H4 (cell line): ENCODE results near the gene ITSN2. TPM values are rescaled to one million over a fixed set of nuclear protein-coding genes. Genes with fewer than 3 reads are reported as not detected.
"Not testable (repeated sequence)": the region's sequence is repeated elsewhere in the genome, so short reads cannot be mapped to it uniquely, and the experiment has no call there.

Experiments used
- DNase-seq: peaks from one replicate; pipeline ENCODE4 v3.0.0-alpha.2; 2015; ENCODE audit warnings: low spot score
- total RNA-seq: library from RNA; depleted of rRNA; stranded (reverse); fragments of >200 nt; shearing (Covaris generic); gene quantifications from 2 replicates; pipeline ENCODE4 v1.2.3, GENCODE V29; 2014

Gene ITSN2
- total RNA-seq, 1 experiment from 2014 or later = 5.5 TPM

DNA sequence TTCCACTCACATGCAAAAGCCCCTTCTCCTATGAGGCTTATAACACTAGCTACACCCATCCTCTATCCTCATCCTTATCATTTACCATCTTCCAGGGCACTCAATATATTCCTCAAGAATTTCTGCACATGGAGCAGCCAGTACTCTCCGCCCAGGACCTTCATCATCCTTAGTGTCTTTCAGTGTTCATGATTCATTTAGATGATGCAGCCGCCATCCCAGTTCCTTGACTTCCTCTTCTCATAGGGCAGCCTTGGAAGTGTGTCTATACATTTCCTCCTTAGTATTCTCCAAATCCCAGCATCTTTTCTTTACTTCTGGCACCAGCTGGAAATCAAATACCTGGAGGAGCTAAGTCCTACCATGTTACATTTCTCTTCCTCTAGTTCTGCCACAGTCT lies 3.0 kb upstream of the ITSN2 start:
- no peak for DNase-seq

DNA sequence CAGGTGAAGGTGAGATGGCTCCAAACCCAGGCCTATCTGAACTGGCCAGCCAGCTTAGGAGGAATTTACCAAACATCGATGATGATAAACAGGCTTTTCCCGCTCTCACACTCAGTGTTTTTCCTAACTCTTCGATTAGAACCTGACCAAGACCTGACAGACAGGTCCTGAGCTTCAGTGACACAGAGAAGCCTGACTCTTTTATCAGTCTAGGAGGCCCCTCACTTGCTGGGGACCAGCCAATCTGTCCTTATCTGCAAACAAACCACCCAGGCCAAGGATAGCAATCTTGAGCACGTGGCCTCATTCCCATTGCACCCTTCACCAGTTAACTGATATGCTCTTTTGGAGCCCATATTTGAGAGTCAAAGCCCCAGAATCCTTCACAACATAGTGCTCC lies 1.9 kb upstream of the ITSN2 start:
- DNase-seq = no peak

DNA sequence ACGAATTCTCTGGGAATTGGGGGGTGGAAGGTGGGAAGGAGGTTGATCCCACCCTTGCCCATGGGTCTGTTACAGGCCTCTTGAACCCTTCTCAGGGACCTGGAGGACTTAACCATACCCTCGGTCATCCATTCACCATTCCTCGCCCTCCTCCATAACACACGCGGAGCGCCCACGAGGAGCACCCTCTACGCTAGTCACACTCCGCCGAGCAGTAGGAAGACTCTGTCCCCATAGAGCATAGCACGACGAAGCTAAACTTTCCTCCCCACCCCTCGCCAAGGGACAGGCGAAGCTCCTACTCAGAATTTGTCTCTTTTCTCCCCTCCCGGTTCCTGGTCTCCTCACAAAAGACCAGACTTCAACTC lies 611 bp upstream of the ITSN2 start:
- no peak for DNase-seq

DNA sequence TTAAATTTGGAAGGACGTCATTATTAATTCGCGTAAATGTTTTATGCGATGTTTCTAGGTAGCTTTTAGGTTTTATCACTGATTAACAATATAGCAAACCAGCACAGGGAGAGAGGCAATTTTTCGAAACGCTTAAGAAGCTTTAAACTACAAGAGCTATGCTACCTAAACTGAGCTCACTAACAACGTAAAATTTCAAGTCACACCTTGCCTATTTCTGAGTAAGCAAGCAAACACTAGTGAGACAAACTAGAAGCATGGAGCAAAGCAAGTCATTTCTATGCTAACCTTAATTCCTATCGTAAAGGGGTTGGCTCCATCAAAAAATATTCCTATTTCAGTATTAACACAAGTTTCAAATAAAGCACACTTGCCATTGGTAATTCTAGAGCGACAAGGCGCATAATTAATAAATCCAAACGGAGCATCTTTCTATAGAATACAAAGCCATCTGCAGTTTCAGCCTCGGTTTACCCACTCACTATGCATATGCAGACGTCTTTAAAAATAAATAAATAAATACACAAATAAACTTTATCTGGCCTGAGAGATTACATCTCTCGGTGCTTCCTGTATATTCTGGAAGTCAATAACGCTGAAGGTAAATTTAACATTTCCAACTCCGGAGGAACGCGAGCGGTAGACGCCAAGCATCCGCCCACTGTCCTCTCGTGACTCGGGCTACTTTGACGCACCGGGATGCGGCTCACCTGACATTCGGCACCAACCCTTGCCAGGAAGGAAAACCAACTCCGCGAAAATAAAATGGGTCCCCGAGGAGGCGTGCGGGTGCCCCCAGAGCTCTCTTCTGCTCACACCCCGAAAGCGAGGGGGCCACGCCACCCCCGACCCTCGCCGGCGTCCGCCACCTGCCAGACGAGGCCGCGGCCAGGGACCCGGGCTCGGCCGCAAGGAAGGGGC lies 947 bp downstream of the ITSN2 start:
- no peak for DNase-seq

DNA sequence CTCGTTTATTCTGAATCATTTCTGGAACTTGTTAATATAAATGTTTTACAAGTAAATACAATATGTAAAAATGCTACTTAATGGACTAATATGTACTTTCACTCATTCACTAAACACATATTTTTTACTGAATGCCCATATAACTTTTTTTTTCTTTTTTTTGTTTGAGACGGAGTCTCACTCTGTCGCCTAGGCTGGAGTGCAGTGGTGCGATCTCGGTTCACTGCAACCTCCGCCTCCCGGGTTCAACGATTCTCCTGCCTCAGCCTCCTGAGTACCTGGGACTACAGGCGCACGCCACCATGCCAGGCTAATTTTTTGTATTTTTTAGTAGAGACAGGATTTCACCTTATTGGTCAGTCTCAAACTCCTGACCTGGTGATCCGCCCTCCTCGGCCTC lies 2.6 kb downstream of the ITSN2 start:
- not testable (repeated sequence) for DNase-seq

DNA sequence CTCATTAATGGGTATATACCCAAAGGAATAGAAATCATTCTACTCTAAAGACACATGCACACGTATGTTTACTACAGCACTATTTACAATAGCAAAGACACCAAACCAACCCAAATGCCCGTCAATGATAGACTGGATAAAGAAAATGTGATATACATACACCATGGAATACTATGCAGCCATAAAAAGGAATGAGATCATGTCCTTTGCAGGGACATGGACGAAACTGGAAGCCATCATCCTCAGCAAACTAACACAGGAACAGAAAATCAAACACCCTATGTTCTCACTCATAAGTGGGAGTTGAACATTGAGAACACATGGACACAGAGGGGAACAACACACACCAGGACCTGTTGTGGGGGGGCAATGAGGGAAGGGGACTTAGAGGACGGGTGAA lies 3.2 kb downstream of the ITSN2 start:
- DNase-seq = not testable (repeated sequence)

DNA sequence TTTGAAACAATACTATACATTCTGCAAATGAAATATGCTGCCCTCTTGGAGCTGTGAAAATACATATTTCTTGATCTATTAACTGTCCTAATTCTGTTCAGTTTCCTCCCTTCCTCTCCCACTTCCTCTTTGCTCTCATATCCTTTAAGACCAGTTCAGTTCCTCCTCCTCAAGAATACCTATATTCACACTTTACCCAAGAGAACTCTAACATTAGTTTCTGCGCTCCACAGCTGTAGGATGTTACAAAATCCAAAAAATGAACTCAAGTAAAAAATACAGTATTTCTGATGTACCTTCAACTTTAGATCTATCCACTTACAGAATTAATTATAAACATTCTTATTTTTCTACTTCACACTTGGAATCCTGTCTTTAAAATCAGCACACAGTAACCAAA lies 5.4 kb downstream of the ITSN2 start:
- no peak for DNase-seq

DNA sequence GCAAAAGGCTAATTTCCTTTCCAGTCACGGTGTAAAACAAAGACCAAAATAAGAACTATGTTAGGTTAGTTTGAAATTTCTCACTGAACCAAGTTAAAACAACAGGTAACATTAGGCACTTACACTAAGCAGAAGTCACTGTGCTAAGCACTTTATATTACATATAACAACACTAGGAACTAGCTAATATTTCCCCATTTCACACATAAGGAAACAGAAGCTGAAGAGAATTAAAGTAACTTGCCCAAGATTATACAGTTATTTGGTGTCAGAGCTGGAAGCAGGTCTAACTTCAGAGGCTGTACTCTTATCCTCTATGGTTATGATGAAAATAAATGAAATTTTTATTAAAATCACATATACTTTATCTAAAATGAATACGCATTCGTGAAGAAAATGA lies 5.9 kb downstream of the ITSN2 start:
- DNase-seq = no peak

DNA sequence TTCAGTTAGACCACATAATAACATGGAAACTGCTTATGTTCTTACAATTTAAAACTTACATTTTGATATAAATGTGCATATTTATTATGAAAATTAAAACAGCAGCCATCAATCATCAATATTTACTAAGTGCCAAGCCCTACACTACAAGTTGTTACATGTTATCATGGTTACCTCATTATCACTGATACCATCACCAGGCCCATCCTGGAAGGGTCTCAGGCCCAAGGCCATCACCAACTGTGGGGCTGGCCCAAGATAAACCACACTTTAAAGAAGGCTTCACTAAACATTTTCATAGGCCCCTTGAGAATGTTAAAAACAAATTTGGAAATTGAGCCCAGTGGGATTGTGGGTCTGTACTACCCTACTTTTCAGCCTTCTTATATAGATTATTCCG lies 6.4 kb downstream of the ITSN2 start:
- DNase-seq = no peak

DNA sequence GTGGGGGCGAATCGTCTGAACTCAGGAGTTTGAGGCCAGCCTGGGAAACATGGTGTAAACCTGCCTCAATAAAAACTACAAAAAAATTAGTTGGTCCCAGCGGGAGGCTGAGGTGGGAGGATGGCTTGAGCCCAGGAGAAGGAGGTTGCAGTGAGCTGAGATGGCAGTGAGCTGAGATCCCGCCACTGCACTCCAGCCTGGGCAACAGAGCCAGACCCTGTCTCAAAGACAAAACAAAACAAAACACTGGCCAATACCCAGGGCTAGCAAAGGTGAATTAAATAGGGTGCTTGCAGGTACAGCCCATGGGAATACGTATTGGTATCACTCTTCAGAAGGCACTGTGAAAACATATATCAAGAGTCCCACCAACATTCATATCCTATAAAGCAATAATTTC lies 7.0 kb downstream of the ITSN2 start:
- no peak for DNase-seq

DNA sequence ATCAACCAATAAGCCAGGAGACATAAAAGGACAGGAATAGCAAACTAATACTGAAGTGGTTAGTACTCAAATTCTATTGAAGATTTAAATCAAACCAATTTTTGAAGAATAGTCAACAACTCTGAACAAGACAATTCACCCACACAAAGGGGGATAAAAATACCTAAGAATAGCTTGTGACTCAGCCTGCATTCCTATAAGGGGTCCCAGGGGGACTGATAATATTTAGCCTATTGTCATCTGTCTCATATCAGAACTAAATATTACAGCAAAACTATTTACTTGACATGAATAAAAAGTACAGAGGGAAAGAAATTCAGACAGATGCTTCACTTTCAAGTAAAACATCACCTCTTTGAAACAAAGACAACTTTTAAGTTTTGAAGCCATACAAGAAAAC lies 7.7 kb downstream of the ITSN2 start:
- DNase-seq = no peak

DNA sequence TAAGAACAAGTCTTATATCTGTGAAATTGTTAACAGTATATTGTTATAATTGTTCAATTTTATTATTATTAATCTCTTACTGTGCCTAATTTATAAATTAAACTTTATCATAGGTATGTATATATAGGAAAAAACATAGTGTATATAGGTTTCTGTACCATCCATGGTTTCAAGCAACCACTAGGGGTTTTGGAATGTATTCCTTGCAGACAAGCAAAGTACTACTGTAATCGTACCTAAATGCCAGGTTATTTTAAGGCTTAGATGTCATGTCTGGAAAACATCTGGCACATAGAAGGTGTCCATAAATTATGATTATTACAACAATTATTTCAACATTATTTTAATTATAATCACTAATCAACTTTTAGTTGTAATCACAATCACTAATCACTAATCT lies 8.4 kb downstream of the ITSN2 start:
- DNase-seq = no peak

DNA sequence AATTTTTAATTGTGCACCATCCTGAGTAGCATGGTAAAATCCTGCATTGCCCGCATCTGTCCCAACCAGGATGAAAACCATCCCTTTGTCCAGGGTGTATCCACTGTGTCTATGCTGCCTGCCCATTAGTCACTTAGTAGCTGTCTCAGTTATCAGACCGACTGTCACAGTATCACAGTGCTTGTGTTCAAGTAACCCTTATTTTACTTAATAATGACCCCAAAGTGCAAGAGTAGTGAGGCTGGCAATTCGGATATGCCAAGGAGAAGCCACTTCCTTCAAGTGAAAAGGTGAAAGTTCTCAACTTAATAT lies 8.8 kb downstream of the ITSN2 start:
- DNase-seq = no peak

DNA sequence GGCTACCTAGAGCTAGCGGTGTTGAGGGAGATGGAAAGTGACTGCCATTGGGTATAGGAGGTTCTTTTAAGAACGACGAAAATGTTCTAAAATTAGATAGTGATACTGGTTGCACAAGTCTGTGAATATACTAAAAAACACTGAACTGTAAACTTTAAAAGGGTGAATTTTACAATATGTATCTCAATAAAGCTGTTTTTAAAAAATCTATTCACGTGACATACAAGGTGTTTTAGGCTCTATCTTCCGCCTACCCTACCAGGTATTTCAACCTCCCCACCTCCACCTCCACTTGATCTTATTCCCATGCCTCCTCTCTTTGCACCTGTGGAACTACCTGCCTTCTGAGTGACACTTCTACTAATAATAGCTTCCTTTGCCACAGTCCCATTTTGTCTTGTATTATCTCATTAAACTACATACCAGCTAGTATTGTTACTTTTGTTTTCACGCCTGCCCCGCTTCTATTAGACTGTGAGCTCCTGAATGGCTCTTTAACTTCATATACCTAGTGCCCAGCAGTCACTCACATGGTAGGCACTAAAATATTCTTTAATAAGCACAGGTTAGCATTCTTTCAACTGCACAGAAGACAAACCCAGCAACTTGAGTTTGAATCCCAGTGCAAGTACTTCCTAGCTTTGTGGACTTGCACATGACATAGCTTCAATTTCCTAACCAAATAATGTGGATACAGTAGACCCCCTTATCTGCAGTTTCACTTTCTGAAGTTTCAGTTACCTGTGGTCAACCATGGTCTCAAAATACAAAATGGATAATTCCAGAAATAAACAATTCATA lies 9.3 kb downstream of the ITSN2 start:
- DNase-seq = no peak

DNA sequence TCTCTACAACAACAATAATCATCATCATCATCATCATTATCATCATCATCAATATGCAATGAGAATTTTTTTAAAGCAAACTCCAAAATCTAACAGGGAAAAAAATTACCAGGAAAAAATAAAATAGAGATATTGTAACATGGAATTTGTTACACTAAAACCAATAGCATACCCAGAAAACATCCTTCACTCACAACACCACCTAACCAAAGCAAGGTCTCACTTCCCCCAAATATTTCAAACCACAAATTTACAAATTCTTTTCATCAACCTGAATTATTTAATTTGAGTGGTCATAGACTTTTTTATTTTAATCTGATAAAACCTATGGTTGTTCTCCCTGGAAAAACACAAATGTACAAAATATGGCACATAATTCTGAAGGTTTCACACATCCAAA lies 11.2 kb downstream of the ITSN2 start:
- DNase-seq = no peak

DNA sequence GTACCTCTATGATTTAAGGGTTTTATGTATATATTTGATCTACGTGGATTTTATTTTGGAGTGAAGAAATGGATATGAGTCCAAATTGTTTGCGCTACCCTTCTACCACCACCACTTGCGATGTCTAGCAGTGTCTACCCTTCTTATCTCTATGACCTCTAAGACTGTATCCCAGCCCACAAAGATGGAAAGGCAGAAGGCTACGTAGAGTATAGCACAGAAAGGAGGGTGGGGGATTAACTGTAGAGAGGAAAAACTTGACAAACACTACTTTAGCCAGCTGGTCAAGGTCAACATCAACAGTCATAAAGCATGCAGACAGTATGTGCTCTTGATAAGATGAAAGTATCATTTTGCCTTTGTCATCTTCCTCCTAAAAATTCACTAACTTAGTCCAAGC lies 14.4 kb downstream of the ITSN2 start:
- no peak for DNase-seq

DNA sequence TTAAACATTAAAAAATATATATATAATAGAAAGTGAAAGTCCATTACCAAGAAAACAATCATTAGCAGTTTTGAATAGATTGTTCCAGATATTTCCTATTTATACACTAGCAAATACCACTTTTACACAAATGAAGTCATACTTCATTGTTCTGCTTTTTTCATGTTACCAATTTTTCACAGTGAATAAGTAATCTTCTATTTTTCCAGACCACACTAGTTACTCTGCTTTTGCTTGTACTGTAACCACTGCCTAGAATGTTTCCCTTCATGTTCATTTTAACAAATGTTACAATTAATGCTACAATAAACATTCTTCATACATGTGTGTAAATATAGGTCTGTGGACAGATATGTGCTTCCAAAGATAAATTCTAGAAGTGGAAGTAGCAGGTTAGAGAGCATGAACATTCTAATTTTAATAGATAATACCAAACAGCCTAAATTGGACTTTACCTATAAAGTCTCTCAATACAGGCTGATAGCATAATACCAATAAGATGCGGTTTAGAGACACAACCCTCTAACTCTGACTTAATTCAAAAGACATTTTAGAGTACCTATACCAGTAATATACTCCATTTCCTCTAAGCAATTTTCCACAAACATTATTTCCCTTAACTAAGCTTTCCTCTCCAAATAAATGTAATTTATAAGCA lies 17.0 kb downstream of the ITSN2 start:
- no peak for DNase-seq

DNA sequence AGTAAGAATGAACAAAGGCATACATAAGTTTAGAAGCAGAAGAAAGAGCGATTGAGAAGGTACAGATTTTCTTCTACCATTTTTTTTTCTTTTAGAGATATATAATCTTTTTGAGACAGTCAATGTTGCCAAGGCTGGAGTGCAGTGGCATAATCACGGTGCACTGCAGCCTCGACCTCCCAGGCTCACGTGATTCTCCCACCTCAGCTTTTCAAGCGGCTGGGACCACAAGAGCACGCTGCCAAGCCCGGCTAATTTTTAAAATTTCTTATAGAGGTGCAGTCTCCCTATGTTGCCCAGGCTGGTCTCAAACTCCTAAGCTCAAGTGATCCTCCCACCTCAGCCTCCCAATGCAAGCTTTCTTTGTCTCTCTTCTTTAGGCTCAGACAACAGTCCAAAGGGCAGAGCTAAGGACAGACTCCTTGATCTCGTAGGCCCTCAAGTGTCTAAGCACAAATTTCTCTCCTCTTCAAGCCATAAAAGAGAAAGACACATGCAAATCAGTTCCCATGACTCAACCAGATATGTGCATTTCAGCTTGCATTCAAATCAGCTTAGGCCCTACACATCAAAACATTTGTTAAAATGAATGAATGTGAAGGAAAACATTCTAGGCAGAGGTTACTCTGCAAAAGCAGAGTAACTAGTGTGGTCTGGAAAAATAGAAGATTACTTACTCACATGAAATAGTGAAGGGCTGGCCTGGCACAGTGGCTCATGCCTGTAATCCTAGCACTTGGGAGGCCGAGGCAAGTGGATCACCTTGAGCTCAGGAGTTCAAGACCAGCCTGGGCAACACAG lies 18.0 kb downstream of the ITSN2 start:
- no peak for DNase-seq

DNA sequence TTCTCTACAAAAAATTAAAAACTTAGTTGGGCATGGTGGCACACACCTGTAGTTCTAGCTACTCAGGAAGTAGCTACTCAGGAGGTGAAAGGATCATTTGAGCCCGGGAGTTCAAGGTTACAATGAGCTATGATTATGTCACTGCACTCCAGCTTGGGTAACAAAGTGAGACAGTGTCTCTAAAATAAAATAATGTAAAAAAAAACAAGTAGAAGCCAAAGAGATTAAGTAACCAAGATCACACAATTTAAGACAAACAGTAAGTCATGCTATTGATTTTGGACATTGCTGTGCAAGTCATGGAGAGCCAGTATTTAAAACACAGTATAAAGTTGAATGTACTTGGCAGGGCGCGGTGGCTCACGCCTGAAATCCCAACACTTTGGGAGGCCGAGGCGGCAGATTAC lies 20.5 kb downstream of the ITSN2 start:
- no peak for DNase-seq

DNA sequence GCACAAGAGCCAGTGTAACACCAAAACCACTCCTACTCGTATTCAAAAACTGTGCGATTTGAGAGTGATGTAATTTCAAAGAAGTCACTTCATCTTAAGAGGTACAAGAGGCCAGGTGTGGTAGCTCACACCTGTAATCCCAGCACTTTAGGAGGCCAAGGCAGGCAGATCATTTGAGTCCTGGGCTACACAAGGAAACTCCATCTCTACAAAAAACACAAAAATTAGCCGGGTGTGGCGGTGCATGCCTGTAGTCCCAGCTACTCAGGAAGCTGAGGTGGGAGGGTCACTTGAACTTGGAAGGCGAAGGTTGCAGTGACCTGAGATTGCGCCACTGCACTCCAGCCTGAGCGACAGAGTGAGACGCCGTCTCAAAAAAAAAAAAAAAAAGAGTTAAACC lies 21.2 kb downstream of the ITSN2 start:
- DNase-seq = not testable (repeated sequence)

DNA sequence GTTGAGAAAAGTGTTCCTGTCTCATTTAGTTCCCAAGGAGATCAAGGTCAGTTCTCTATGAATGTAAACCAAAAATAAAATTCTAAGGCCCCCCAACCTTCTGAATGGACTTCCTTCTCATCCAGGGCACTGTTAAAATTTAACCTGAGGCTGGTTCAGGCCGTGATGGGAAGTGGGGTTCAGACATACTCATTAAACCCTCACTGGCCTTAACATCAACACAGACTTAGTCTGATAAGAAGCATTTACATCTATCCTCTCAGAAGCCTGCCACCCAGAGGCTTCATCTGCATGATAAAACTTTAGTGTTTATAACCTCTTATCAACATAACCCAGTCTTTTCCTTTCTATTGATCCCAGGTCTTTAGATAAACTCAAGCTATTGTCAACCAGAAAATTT lies 22.4 kb downstream of the ITSN2 start:
- no peak for DNase-seq

DNA sequence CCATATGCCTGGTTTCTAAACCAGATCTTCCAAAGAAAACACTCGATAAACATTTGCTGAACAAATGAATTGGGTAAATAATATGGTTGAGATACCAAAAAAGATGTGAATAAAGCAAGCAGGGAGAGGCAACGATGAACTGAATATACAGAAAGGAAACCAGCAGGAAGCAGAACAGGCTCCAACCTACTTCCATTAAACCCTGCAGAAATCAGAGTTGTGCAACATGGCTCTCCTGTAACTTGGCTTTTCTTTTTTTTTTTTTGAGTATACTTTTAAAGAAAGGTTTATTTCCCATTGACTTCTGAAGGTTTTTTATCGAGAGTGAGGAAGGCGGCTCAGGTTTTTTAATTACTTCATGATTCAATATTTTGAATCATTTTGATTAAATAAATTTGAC lies 23.5 kb downstream of the ITSN2 start:
- DNase-seq = no peak
